NCI-H1417 (cell line): ENCODE data around the gene KLK15.
"Not testable (repeated sequence)": the region's sequence is repeated elsewhere in the genome, so short reads cannot be mapped to it uniquely, and the experiment has no call there.

Experiments
- DNase-seq, 3 experiments: peaks; one replicate each; lab custom pipeline; 2025; lab: John Stamatoyannopoulos, UW

The KLK15 gene

DNA sequence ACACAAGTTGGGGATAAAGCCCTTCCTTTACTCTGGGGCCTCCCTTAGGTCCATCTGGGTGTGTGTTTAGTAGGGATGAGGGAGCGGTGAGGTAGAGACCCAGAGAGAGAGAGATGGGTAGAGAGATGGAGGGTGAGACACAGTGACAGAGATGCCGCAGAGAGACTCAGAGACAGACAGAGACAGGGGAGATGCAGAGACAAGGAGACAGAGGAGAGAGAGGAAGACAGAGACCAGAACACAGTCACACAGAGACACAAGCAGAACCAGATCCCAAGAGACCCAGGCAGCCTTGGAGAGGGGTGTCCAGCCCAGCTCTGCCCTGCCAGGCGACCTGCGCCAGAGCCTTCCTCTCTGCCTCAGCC is 12.1 kb downstream of the KLK15 start:
- no peak for DNase-seq

DNA sequence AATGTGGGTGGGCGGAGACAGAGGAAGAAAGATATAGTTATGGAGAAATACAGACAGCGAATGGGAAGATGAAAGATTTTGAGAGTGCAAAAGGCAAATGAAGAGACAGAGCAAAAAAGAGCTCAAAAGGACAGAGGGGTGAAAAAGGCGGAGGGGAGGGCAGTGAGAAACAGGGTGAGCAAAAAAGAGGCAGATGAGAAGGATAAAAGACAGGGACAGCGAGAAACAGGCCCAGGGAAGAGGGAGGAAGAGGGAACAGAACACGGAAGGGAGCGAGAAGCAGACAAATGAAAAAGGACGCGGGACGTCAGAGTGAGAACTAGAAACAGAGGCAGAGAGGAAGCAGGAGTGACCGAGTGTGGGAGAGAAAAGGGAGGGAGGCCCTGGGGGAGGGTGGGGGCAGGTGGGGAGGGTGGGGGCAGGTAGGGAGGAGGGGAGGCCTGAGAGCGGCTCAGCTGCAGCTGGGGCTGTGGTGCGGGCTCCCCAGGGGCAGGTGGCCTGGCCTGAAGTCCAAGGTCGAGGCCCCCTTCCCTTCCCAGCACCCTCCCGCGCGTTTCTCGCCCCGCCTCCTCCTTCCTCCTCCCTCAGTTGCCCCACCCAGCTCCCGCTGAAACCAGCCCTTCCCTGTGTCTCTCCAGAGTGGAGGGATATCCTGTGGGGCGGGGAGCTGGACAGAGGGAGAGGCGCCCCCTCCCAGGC is 12.7 kb downstream of the KLK15 start:
- peak in 2 of 3 experiments; percentile 53 to 68 for DNase-seq

DNA sequence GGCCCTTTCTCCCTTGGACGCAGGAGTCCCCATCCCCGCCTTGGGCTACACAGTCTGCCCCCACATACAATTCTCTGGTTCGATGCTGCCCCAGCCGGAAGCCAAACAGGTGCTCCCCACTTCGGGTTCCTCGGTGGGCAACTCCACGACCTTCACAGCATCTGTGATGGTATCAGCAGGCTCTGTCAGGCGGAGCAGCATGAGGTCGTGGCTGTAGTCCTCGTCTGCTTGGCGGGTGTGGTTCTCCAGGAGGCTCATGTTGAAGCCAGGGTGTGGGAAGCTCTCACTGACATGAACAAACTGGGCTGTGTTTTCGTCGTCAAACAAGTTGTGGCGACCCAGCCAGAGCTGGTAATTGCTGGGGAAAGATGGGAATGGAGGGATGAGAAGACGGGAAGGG is 13.3 kb downstream of the KLK15 start:
- peak in 2 of 3 experiments; percentile 39 to 66 for DNase-seq

DNA sequence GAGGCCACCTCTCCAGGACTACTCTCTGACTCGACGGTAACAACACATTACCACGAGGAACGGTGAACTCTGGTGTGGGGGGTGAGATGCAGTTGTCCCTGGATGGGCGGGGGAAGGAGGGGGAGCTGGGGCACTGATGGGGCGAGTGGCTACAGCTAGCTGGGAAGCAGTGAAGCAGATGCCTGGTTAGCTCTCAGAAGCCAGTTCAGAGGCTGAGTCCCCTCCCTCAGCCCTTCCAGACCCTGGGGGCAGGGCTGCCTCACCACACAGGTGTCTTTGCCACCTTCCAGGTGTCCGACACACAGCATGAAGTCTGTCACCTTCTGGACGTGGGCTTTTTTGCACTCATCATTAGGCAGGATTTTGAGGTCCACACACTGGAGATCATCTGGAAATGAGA is 13.7 kb downstream of the KLK15 start:
- DNase-seq: peak in 2 of 3 experiments; percentile 45 to 66

DNA sequence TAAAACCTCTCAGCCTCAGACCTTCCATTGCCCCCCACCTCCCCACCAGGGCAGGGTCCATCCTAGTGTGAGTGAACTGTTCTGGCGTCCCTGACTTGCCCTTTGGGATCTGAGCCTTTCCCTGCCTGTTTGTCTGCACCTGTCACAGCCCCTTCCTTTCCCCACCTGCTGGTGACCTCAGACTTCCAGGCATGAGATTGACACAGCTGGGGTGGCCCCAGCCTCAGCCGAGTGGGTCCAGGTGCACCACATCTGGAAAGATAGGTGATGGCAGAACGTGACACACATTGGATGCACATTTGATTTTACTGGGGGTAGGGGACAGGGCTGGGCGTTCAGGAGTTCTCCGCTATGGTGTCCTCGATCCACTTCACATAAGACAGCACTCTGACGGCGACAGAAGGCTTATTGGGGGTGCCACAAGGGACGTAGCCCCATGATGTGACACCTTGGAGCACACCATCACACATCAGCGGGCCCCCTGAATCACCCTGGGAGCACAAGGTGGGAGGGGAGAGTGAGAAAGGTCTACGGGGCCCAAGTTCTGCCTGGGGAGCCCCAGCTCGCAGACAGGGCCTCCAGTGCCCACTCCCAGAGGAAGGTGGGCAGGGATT is 14.4 kb downstream of the KLK15 start:
- DNase-seq: peak in 2 of 3 experiments; percentile 59 to 80

DNA sequence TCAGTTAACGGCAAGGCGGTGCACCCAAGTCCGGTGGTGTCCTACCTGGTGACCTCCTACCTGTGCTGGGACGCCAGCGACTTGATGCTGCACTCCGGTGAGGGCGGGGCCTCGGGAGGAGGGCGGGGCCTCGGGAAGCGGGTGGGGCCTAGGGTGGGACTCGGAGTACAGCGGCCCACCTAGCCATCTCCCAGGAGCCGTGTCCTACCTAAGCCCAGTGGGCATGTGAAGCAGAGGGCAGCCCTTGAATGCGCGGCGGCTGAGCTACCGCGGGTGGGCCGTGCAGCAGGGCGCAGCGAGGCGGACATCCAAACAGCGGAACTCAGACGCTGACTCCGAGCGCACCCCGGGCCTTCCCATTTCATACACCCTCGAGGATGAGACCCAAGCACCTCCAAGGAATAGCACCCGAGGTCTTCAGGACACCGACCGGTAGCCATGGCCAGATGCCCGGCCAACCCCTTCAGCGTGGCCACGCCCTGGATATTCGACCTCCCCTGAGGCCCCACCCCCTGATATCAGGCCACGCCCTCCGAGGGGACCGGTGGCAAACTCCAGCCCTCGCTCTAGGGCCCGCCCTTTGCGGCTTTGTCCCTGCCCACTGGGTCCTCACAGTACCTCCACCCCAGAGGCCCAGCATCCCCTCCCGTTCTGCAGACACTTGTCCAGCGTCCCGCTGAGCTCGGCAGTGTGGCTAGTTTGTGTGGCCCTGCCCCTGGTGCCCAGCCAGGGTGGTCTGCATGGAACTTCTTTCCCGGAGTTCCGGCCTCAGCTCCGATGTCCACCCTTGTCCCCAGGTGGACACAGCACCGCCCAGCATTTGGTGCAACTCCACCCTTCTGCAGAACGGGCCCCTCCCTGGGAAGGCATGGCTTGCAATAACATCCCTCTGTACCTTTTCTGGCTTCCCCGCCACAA is 15.2 kb downstream of the KLK15 start:
- DNase-seq: peak; percentile 76 to 93 (median 87)

DNA sequence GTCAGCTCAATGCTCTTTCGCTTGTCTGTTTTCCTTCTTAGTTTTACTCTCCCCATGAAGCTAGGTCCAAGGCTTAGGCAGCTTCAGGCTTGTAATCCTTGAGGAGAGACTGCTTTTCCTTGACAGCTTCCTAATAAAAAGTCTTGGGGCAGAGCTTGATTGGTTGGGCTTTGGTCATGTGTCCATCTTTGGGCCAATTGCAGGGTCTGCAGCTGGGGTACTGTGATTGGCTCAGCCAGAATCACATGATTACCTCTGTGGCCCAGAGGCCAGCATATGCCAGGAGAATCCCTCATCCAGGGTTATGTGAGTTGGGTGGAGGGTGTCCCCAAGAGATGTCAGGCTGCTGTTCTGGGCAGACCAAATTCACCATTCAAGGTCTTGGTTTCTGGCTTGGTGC is 17.9 kb downstream of the KLK15 start:
- DNase-seq: no peak

DNA sequence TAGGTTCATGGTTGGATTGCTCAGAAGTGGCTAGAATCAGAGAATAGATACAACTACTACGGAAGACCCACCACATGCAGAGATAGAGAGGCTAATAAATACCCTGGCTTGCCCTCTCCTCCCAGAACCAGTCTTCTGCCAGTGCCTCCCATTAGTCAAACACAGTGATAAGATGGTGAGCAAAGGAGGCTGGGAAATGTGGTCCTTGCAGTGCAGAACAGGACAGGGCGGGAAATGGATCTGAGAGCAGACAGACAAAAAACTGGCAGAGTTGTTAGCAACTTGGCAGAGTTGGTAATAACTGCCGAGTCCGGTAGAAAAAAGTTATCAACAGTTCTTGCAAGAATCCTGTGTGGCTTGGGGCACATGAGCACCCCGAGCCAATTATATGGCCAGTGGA is 18.5 kb downstream of the KLK15 start:
- no peak for DNase-seq

DNA sequence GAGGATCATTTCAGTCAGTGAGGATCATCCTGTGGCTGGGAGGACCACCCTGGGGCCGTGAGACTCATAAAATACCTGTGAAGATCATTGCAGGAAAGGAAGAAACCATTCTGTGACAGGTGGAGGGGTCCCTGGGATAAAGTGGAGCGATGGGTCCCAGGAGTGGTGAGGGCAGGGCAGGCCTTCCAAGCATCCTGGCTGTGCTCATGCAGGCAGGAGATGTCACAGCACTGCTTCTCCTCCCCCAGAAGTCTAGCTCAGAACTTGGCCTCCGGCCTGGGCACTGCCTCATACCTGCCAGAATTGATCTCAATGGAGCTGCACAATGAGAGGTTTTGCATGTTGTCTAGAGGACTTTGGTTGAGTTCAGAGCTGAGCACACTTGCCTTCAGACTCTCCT is 20.9 kb downstream of the KLK15 start:
- no peak for DNase-seq

DNA sequence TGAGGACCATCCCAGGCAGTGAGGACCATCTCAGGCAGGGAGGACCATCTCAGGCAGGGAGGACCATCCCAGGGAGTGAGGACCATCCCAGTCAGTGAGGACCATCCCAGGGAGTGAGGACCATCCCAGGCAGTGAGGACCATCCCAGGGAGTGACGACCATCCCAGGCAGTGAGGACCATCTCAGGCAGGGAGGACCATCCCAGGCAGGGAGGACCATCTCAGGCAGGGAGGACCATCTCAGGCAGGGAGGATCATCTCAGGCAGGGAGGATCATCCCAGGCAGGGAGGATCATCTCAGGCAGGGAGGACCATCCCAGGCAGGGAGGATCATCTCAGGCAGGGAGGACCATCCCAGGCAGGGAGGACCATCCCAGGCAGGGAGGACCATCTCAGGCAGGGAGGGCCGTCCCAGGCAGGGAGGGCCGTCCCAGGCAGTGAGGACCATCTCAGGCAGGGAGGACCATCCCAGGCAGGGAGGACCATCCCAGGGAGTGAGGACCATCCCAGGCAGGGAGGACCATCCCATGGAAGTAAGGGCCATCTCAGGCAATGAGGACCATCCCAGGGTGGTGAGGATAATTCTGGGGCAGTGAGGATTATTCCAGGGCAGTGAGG is 21.6 kb downstream of the KLK15 start:
- not testable (repeated sequence) for DNase-seq

DNA sequence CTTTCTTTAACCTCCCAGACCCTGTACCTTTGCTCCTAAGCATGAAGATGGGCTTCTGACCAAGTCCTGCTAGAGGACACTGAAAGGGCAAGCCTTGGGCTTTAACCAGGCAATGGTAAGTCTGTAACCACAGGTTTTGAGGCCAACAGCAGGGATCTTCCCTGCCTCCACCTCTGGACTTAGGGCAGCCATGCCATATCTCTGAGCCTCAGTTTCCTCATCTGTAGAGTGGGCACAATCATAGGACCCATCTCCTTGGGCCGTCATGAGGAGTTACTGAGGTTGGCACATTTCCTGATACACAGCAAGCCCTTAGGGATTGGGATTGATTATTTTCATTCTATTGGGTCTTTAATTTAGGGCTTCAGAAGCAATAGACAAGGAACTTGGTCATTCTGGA is 24.5 kb downstream of the KLK15 start:
- no peak for DNase-seq

DNA sequence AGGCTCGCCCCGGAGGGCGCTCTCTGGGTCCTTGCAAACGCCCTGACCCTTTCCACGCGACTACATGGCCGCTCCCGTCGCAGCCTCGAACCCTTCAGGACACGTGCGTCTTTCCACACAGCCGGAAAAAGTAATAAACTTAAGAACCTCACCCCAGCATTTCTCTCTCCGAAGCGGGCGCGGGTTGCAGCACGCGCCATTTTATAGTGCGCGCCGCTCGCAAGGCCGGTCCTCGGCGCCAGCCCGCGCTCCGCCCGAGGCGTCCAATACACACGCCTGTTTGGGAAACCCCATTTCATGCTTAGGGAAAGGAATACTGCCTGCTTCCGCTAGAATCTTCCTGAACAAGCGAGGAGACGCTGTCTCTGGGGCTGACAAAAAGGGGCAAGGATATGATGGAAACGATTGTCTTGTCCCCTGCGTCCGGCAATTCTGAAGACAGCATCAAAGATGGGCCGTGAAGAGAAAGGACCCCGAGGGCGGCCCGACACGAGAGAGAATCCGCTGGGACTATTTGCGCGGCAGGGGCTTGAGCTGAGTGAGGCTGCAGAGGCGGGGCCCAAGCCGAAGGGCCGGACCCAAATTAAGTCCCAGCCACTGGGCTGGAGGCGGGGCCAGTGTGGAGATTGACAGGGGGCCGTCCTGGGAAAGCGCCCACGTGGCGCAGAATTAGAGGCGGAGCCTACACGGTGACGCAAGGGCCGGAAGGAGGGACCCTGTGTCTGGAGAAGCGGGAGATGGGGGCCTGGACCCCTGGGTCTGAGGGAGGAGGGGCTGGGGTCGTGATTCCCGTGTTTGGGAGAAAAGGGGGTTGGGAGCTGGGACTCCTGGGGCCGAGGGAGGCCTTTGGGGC is 28.7 kb downstream of the KLK15 start:
- peak; percentile 98 to 99 (median 99) for DNase-seq

DNA sequence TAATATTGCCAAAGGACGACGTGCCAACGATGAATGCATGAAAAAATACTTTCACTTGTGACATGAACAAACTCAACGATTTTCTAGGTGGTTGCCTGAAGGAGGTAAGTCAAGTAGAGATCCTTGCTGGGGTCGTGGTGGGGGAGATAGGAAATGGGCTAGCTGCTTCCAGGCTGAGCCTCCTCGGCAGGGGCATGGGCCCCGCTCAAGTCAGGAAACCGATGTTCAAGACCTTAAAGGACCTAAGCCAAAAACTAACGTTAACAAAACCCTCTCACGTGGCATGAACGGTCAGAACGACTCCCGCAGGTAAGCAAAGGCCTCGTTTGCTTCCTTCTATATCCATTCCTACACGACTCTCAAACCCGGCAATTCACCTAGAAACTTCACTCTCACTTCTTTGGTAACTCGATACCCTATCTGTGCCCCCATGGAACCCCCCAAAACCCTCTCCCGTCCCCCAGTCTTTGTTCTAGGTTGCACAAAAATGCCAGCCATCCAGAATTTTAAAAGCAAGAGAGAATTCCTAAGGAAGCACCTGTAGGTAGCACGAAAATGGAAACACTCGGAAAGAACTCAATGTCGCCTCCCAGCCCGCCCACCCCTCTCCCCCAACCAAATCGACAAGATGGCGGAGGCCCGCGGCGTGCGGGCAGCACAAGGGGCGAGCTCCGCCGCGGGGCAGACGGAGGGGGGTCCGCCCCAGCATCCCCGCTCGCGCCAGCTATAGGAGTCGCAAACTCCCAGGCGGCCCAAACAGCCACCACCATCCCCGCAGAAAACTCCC is 29.5 kb downstream of the KLK15 start:
- DNase-seq: peak; percentile 56 to 83 (median 74)

DNA sequence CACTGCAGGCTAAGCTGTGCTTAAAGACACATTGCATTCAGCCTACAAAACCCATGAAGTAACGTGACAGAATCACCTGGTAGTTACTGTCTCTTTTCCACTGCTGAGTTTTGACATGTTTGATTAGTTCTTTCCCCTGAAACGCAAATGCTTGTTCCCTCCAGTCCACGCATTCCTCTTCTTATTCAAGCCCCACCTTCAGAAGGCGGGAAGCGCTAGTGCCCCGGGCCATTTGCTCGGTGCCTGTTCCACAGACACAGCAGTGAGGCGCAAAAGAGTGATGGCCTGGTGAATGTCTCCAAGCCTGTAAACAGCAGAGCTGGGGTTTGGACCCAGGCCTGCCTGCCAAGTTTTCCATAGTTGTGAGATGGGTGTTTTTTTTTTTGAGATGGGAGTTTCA is 32.3 kb downstream of the KLK15 start:
- DNase-seq: peak in 1 of 3 experiments; percentile 2

DNA sequence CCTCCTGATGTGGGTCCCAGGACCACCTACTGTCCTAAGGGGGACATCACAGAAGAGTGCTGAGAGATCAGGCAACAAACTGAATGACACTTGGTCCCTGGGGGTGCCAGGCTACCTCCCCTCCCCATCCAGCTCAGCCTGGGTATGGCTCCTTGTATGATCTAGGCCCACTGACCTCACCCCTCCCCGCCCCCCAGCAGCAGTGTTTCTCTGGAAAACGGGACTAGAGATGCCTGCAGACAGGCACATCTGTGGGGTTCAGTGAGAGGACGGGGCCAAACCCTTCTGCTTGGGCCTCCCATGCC is 33.9 kb downstream of the KLK15 start:
- no peak for DNase-seq

DNA sequence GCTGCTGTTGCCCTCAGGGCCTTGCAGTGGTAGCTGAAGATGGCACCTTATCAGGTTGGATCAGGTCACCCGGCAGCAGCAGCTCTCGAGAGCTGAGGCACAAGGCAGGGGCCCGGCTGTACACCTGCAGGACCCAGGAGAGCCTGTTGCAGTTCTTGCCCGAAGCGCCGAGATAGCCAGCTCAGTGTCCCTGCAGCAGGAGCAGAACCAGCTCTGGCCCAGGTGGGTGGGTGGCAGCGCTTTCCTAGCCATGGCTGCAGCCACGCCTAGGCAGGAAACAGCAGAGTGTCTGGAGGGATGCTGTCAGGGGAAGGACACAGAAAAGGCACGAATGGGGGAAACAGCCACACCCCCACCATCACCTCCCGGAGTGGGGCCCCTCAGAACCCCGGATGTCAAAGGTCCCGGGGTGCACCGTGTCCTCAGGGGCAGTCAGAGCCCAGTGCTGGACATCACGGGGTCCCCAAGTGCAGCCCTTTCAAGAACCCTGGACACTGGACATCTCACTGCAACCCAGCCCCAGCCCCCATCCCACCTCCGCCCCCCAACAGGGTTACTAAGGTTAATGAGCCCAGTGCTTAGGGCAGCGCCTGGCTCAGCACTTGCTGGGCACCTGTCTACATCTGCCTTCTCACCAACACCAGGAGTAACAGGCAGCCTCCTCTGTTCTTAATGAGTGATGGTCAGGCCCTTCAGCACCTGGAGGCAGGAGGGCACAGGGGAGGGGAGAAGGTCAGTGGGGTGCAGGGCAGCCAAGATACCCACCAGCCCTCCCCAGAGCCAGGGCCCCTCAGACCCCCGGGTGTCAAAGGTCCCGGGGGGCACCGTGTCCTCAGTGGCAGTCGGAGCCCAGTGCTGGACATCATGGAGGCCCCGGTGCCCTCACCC is 34.5 kb downstream of the KLK15 start:
- DNase-seq: no peak

DNA sequence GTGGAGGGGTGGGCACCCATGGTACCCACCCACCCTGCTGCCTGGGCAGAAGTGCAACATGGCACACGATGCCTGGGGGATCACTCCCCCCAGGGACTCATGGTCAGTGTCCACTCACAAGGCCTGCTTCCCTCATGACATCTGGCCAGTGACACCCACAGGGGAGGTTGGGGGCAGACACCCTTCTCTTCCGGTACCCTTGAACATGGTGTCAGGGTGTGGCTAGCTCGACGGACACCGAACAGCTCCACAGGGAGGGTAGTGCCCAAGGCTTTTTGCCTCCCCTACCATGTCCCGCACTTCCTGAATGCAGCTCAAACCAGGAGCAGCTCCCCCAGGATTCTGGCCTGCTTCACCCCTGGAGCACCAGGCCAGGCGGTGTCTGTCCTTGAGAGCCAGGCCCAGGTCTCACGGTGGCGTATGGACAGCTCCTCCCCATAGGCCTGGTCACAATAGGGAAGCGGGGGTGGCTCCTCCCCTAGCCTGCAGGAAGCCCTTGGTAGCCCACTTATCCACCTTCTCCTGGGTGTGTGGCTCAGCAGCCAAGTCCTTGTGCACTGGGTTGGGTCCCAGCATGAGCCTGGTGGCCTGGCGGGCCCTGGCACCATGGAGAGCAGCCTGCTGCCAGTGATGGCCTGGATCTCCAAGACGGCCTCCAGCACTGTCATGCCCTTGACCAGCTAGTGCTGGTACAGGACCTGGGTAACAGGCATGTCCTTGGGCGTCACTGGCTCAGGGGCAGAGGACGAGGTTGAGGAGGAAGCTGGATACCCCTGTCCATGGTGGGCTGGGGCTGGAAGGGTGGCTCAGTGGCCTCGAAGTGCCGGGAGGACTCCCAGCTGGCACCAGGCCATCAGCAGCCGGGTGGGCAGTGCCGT is 35.4 kb downstream of the KLK15 start:
- DNase-seq: no peak

DNA sequence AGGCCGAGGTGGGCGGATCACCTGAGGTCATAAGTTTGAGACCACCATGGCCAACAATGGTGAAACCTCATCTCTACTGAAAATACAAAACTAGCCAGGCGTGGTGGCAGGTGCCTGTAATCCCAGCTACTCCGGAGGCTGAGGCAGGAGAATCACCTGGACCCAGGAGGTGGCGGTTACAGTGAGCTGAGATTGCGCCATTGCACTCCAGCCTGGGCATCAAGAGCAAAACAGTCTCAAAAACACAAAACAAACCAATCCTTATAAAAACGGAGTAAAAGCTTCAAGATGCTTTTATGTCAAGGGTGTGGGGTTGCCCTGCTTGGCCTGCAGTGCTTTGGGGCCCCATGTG is 36.0 kb downstream of the KLK15 start:
- no peak for DNase-seq
